Mesendoderm (in vitro differentiated cells): ENCODE results near the gene LGALS3BP.

Source experiments
- DNase-seq: peaks from one replicate; pipeline ENCODE4 v3.0.0; 2013
- H2AK5ac ChIP-seq: 2 replicates; pipeline ENCODE4 v1.6.1; 2013; ENCODE audit warnings: low read length, inconsistent platforms
- H2BK120ac ChIP-seq: 2 replicates; pipeline ENCODE4 v1.6.1; 2013; ENCODE audit warnings: low read depth, mild to moderate bottlenecking, low read length, moderate library complexity, mixed read lengths
- H2BK15ac ChIP-seq: replicated peaks from 2 replicates; pipeline ENCODE4 v1.6.1; 2013; ENCODE audit warnings: low read depth, mild to moderate bottlenecking, moderate library complexity
- H2BK5ac ChIP-seq: 2 replicates; pipeline ENCODE4 v1.6.1; 2013; ENCODE audit warnings: low read length, inconsistent platforms
- H3K18ac ChIP-seq: 2 replicates; pipeline ENCODE4 v1.6.1; 2013; ENCODE audit warnings: mild to moderate bottlenecking, low read length, mixed read lengths
- H3K23ac ChIP-seq: one replicate; pipeline ENCODE4 v1.6.1; 2013; ENCODE audit warnings: low read length
- H3K27ac ChIP-seq: 2 replicates; pipeline ENCODE4 v1.5.1; 2013; ENCODE audit warnings: low read depth, mild to moderate bottlenecking, inconsistent platforms, low read length, moderate library complexity
- H3K27me3 ChIP-seq: 2 replicates; pipeline ENCODE4 v1.6.1; 2013; ENCODE audit warnings: low read length, control low read depth, mild to moderate bottlenecking, inconsistent platforms; ENCODE audit not compliant: insufficient read depth, poor library complexity
- H3K36me3 ChIP-seq: 2 replicates; pipeline ENCODE4 v1.6.1; 2013; ENCODE audit warnings: low read length, inconsistent platforms; ENCODE audit not compliant: control insufficient read depth, insufficient read depth
- H3K4ac ChIP-seq: one replicate; pipeline ENCODE4 v1.6.1; 2013; ENCODE audit warnings: low read depth, mild to moderate bottlenecking, low read length, moderate library complexity
- H3K4me1 ChIP-seq: 2 replicates; pipeline ENCODE4 v1.6.1; 2013; ENCODE audit warnings: low read depth, low read length, inconsistent platforms; ENCODE audit not compliant: control insufficient read depth
- H3K4me2 ChIP-seq: 2 replicates; pipeline ENCODE4 v1.6.1; 2013; ENCODE audit warnings: low read length
- H3K4me3 ChIP-seq: 2 replicates; pipeline ENCODE4 v1.5.1; 2013; ENCODE audit warnings: mild to moderate bottlenecking, low read length
- H3K56ac ChIP-seq: one replicate; pipeline ENCODE4 v1.6.1; 2013; ENCODE audit warnings: low read length
- H3K79me1 ChIP-seq: 2 replicates; pipeline ENCODE4 v1.6.1; 2013; ENCODE audit warnings: low read length, inconsistent platforms
- H3K79me2 ChIP-seq: 2 replicates; pipeline ENCODE4 v1.6.1; 2013; ENCODE audit warnings: mild to moderate bottlenecking, low read length; ENCODE audit not compliant: control insufficient read depth, insufficient read depth
- H3K9ac ChIP-seq: 2 replicates; pipeline ENCODE4 v1.6.1; 2013; ENCODE audit warnings: low read length, inconsistent platforms
- H4K5ac ChIP-seq: one replicate; pipeline ENCODE4 v1.6.1; 2013; ENCODE audit warnings: low read length
- H4K8ac ChIP-seq: one replicate; pipeline ENCODE4 v1.6.1; 2013; ENCODE audit warnings: low read depth, mild to moderate bottlenecking, control low read depth, low read length, moderate library complexity
- WGBS: extraction: QIAGEN DNeasy Blood & Tissue Kit; methylation state at CpG from one replicate; pipeline ENCODE4 v1.1.7; 2013; ENCODE audit warnings: low lambda C conversion rate, missing lambda C conversion rate; ENCODE audit not compliant: insufficient coverage; ENCODE audit errors: extremely low coverage; 5-methylcytosine and 5-hydroxymethylcytosine counted together

Gene LGALS3BP

GRCh38 chr17:78957128-78957527 lies 22.6 kb downstream of the LGALS3BP start:
- no peak for DNase-seq
- H2BK5ac ChIP-seq = no peak overlapping the region
- H3K4me1 ChIP-seq = no peaks in the 10 kb centered on the region
- no peak overlapping the region for H2BK15ac ChIP-seq
- no peak overlapping the region for H3K18ac ChIP-seq
- no peak overlapping the region for H3K4me3 ChIP-seq
- H3K23ac ChIP-seq = no peak overlapping the region
- no peak overlapping the region for H4K8ac ChIP-seq
- no peak overlapping the region for H3K56ac ChIP-seq
- H3K27me3 ChIP-seq = no peaks in the 10 kb centered on the region
- no peak overlapping the region for H3K4me2 ChIP-seq
- no peak overlapping the region for H2BK120ac ChIP-seq
- H3K4ac ChIP-seq = no peak overlapping the region
- H3K27ac ChIP-seq = no peak overlapping the region
- H3K9ac ChIP-seq = no peak overlapping the region
- H4K5ac ChIP-seq = no peak overlapping the region
- no peaks in the 10 kb centered on the region for H3K79me2 ChIP-seq
- no CpG with 5 or more reads among the region's 12 CpGs for WGBS
- no peaks in the 10 kb centered on the region for H3K79me1 ChIP-seq
- H2AK5ac ChIP-seq = no peak overlapping the region
- no peaks in the 10 kb centered on the region for H3K36me3 ChIP-seq

DNA sequence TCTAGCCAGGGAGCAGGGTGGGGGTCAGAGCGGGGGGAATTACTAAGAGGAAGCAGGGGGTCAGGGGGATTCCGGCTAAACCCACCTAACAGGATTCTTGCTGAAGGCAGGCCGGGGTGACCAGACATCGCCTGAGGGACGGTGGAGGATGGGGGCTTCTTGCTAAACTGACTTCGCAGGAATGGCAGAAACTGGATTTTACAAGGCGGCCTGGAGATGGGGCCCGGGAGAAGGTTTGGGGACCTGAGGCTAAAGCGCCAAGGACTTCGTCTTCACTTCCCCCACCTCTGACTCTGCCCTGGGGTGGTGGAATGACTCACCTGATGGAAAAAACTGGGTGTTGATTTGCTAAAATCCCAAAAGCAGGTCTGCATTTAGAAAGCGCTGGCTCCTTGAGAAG lies 23.5 kb downstream of the LGALS3BP start:
- no peak overlapping the region for H3K27ac ChIP-seq
- H3K18ac ChIP-seq = no peak overlapping the region
- H3K4me2 ChIP-seq = no peak overlapping the region
- peak; percentile 39 for DNase-seq
- no peaks in the 10 kb centered on the region for H3K36me3 ChIP-seq
- no peaks in the 10 kb centered on the region for H3K4me1 ChIP-seq
- no peak overlapping the region for H4K5ac ChIP-seq
- no peak overlapping the region for H3K56ac ChIP-seq
- H2BK120ac ChIP-seq = no peak overlapping the region
- no peaks in the 10 kb centered on the region for H3K79me2 ChIP-seq
- no peak overlapping the region for H2BK15ac ChIP-seq
- no peak overlapping the region for H4K8ac ChIP-seq
- H3K4ac ChIP-seq = no peak overlapping the region
- no peak overlapping the region for H3K9ac ChIP-seq
- no peaks in the 10 kb centered on the region for H3K79me1 ChIP-seq
- WGBS = no CpG with 5 or more reads among the region's 11 CpGs
- no peak overlapping the region for H3K23ac ChIP-seq
- H3K27me3 ChIP-seq = no peaks in the 10 kb centered on the region
- no peak overlapping the region for H3K4me3 ChIP-seq
- H2AK5ac ChIP-seq = no peak overlapping the region
- H2BK5ac ChIP-seq = no peak overlapping the region

GRCh38 chr17:78954684-78955083 lies 25.0 kb downstream of the LGALS3BP start:
- H3K9ac ChIP-seq = no peak overlapping the region
- no peaks in the 10 kb centered on the region for H3K79me2 ChIP-seq
- H2BK120ac ChIP-seq = no peak overlapping the region
- no peaks in the 10 kb centered on the region for H3K36me3 ChIP-seq
- no peak overlapping the region for H3K4me3 ChIP-seq
- H4K8ac ChIP-seq = no peak overlapping the region
- WGBS = no CpG with 5 or more reads among the region's 14 CpGs
- no peak overlapping the region for H3K27ac ChIP-seq
- H2BK5ac ChIP-seq = no peak overlapping the region
- no peak overlapping the region for H3K4ac ChIP-seq
- no peak overlapping the region for H2BK15ac ChIP-seq
- H3K4me1 ChIP-seq = no peaks in the 10 kb centered on the region
- H3K23ac ChIP-seq = no peak overlapping the region
- no peak overlapping the region for H3K56ac ChIP-seq
- no peak overlapping the region for H3K18ac ChIP-seq
- no peaks in the 10 kb centered on the region for H3K79me1 ChIP-seq
- no peak overlapping the region for H2AK5ac ChIP-seq
- no peak overlapping the region for H4K5ac ChIP-seq
- no peaks in the 10 kb centered on the region for H3K27me3 ChIP-seq
- no peak overlapping the region for H3K4me2 ChIP-seq
- DNase-seq = no peak

DNA sequence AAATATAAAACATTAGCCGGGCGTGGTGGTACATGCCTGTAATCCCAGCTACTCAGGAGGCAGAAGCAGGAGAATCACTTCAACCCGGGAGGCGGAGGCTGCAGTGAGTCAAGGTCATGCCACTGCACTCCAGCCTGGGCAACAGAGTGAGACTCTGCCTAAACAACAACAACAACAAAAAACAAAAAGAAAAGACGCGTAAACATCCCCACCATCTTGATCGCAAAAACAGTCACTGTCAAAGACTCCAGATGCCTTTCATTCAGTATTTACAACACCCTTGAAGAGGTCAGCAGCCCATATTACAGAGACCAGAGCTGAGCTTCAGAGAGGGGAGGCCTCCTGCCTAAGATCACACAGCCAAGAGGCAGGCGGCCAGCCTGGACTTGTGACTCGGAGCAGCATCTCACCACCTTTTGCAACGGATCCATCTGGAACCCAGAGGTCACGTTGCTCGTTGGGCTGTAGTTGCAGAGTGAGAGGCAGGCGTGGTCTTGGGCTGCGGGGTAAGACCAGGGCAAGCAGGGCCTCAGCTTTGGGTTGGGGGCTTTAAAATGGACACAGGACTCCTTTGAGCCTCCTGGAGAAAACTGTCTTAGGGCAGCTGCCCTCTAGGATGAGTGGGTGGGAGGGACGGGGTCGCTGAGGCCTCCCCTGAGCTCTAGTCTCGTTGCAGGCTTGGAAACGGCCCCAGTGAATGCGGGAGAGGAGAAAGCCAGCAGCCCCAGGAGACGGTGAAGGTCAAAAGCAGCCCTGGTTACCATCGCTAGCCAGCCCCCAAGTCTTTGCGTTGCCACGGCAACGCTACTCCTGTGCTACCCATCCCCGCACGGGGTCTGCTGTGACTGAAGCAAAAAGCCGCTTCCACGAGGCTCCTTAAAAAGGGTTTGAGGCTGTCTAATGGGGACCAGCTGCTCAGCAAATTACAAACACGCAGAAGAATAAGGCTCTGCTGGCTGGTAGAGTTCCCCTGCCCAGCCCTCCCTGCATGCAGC lies 26.1 kb downstream of the LGALS3BP start:
- H3K79me2 ChIP-seq = no peaks in the 10 kb centered on the region
- H3K56ac ChIP-seq = no peak overlapping the region
- H2BK15ac ChIP-seq = no peak overlapping the region
- no peak overlapping the region for H3K18ac ChIP-seq
- H3K4me1 ChIP-seq = no peaks in the 10 kb centered on the region
- H3K79me1 ChIP-seq = no peaks in the 10 kb centered on the region
- no peak overlapping the region for H2BK120ac ChIP-seq
- H3K36me3 ChIP-seq = no peaks in the 10 kb centered on the region
- no peak overlapping the region for H3K9ac ChIP-seq
- no peaks in the 10 kb centered on the region for H3K27me3 ChIP-seq
- H4K5ac ChIP-seq = no peak overlapping the region
- H4K8ac ChIP-seq = no peak overlapping the region
- no peak for DNase-seq
- no CpG with 5 or more reads among the region's 29 CpGs for WGBS
- H2BK5ac ChIP-seq = no peak overlapping the region
- H2AK5ac ChIP-seq = no peak overlapping the region
- H3K23ac ChIP-seq = no peak overlapping the region
- no peak overlapping the region for H3K4me3 ChIP-seq
- H3K27ac ChIP-seq = no peak overlapping the region
- H3K4ac ChIP-seq = no peak overlapping the region
- H3K4me2 ChIP-seq = no peak overlapping the region

DNA sequence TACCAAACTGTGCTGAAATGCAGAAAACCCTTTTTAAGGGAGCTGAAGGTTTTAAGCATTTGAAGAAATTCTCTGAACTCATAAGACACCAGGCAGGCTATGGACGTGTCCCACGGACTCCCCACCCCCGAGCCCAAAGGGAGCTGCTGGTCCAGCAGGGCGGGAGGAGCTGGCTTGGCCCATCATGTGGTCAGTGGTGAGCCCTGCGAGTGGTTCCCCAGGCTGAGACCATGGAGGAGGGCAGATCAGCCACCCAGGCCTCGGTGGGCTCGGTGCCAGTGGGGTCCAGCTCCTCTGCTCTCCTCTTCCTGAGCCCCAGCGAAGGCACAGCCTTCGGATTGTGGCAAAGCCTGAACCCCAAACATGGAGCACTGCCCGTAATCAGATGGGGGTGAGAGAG lies 27.0 kb downstream of the LGALS3BP start:
- no peak overlapping the region for H3K27ac ChIP-seq
- DNase-seq = no peak
- no peak overlapping the region for H3K23ac ChIP-seq
- no peak overlapping the region for H3K4ac ChIP-seq
- H2AK5ac ChIP-seq = no peak overlapping the region
- no peak overlapping the region for H3K4me3 ChIP-seq
- H3K9ac ChIP-seq = no peak overlapping the region
- no peaks in the 10 kb centered on the region for H3K4me1 ChIP-seq
- H3K79me1 ChIP-seq = no peaks in the 10 kb centered on the region
- H3K4me2 ChIP-seq = no peak overlapping the region
- no peaks in the 10 kb centered on the region for H3K36me3 ChIP-seq
- H4K5ac ChIP-seq = no peak overlapping the region
- no peak overlapping the region for H2BK120ac ChIP-seq
- no peak overlapping the region for H3K18ac ChIP-seq
- no peak overlapping the region for H4K8ac ChIP-seq
- H3K79me2 ChIP-seq = no peaks in the 10 kb centered on the region
- H3K56ac ChIP-seq = no peak overlapping the region
- H2BK5ac ChIP-seq = no peak overlapping the region
- H2BK15ac ChIP-seq = no peak overlapping the region
- WGBS = no CpG with 5 or more reads among the region's 10 CpGs
- no peaks in the 10 kb centered on the region for H3K27me3 ChIP-seq
